ENCODE measurements around the gene CAMTA1. TPM values are rescaled to one million over a fixed set of nuclear protein-coding genes. Genes with fewer than 3 reads are reported as not detected.

CAMTA1 gene
- total RNA-seq, 1 donor from 2014 or later = 77.6 TPM

- Histone ChIP-seq H3K79me2 (ENCODE audit: insufficient read depth, low read length) (no peaks in the 10 kb centered on the region), H3K27ac (ENCODE audit: low read depth, low read length) (no peak overlapping the region), H4K20me1 (ENCODE audit: insufficient read depth, low read length) (no peaks in the 10 kb centered on the region), H3K36me3 (ENCODE audit: insufficient read depth, low read length) (no peaks in the 10 kb centered on the region), H3K27me3 (ENCODE audit: insufficient read depth, low read length) (no peaks in the 10 kb centered on the region), H2AFZ (ENCODE audit: low read depth, low read length) (no peak overlapping the region), H3K9ac (ENCODE audit: low read length) (no peak overlapping the region), H3K9me3 (ENCODE audit: insufficient read depth, low read depth, low read length) (peaks cover 4% of the 10 kb centered on the region), H3K4me3 (ENCODE audit: insufficient read depth, low read depth, low read length) (no peak overlapping the region), H3K4me1 (ENCODE audit: insufficient read depth, low read length) (no peaks in the 10 kb centered on the region), H3K4me2 (ENCODE audit: low read length) (no peak overlapping the region)
- DNase-seq (ENCODE audit: low read depth) (no peak), FAIRE-seq (no peak)
- TF ChIP-seq CTCF (IDR thresholded peaks at IDR 0.05; ENCODE audit: insufficient read depth, low read depth, low read length) (no peak), EZH2 (IDR thresholded peaks at IDR 0.05; ENCODE audit: insufficient read depth, low read length) (no peak)
- H3K36me3 Mint-ChIP-seq (ENCODE audit: low read depth, unreplicated experiment) = no peaks in the 10 kb centered on the region
- H3K4me1 Mint-ChIP-seq (ENCODE audit: low read depth, unreplicated experiment) = peaks cover 12% of the 10 kb centered on the region
- peaks cover 11% of the 10 kb centered on the region for H3K9me3 Mint-ChIP-seq (ENCODE audit: unreplicated experiment)
- H3K27me3 Mint-ChIP-seq (ENCODE audit: low read depth, unreplicated experiment) = peaks cover 8% of the 10 kb centered on the region
- H3K4me3 Mint-ChIP-seq (ENCODE audit: unreplicated experiment) = no peak overlapping the region
- no peak overlapping the region for H3K27ac Mint-ChIP-seq (ENCODE audit: unreplicated experiment)
Measured at GRCh38 chr1:7540816-7541215, 755.6 kb downstream of the CAMTA1 start.

- H3K4me1 Mint-ChIP-seq (ENCODE audit: low read depth, unreplicated experiment) = peaks cover 10% of the 10 kb centered on the region
- no peak overlapping the region for H3K9ac ChIP-seq (ENCODE audit: low read length)
- H3K27me3 ChIP-seq (ENCODE audit: insufficient read depth, low read length) = no peaks in the 10 kb centered on the region
- no peaks in the 10 kb centered on the region for H4K20me1 ChIP-seq (ENCODE audit: insufficient read depth, low read length)
- no peaks in the 10 kb centered on the region for H3K79me2 ChIP-seq (ENCODE audit: insufficient read depth, low read length)
- no peak overlapping the region for H3K4me3 ChIP-seq (ENCODE audit: insufficient read depth, low read depth, low read length)
- peaks cover 11% of the 10 kb centered on the region for H3K9me3 Mint-ChIP-seq (ENCODE audit: unreplicated experiment)
- peaks cover 4% of the 10 kb centered on the region for H3K9me3 ChIP-seq (ENCODE audit: insufficient read depth, low read depth, low read length)
- no peak overlapping the region for H3K4me3 Mint-ChIP-seq (ENCODE audit: unreplicated experiment)
- no peak overlapping the region for H3K4me2 ChIP-seq (ENCODE audit: low read length)
- no peak overlapping the region for H3K27ac Mint-ChIP-seq (ENCODE audit: unreplicated experiment)
- H3K27ac ChIP-seq (ENCODE audit: low read depth, low read length) = no peak overlapping the region
- no peaks in the 10 kb centered on the region for H3K36me3 ChIP-seq (ENCODE audit: insufficient read depth, low read length)
- peak; percentile 61 for DNase-seq (ENCODE audit: low read depth)
- H3K36me3 Mint-ChIP-seq (ENCODE audit: low read depth, unreplicated experiment) = no peaks in the 10 kb centered on the region
- TF ChIP-seq CTCF (IDR thresholded peaks at IDR 0.05; ENCODE audit: insufficient read depth, low read depth, low read length) (no peak), EZH2 (IDR thresholded peaks at IDR 0.05; ENCODE audit: insufficient read depth, low read length) (no peak)
- H3K4me1 ChIP-seq (ENCODE audit: insufficient read depth, low read length) = no peaks in the 10 kb centered on the region
- H3K27me3 Mint-ChIP-seq (ENCODE audit: low read depth, unreplicated experiment) = peaks cover 7% of the 10 kb centered on the region
- H2AFZ ChIP-seq (ENCODE audit: low read depth, low read length) = no peak overlapping the region
- no peak for FAIRE-seq
Measured at GRCh38 chr1:7541629-7542028, 756.4 kb downstream of the CAMTA1 start.

- H4K20me1 ChIP-seq (ENCODE audit: insufficient read depth, low read length) = no peaks in the 10 kb centered on the region
- no peak overlapping the region for H3K27ac Mint-ChIP-seq (ENCODE audit: unreplicated experiment)
- peaks cover 2% of the 10 kb centered on the region for H3K27me3 Mint-ChIP-seq (ENCODE audit: low read depth, unreplicated experiment)
- FAIRE-seq (no peak), DNase-seq (ENCODE audit: low read depth) (no peak)
- no peaks in the 10 kb centered on the region for H3K27me3 ChIP-seq (ENCODE audit: insufficient read depth, low read length)
- H3K4me1 Mint-ChIP-seq (ENCODE audit: low read depth, unreplicated experiment) = peaks cover 6% of the 10 kb centered on the region
- H3K9ac ChIP-seq (ENCODE audit: low read length) = no peak overlapping the region
- no peak overlapping the region for H3K27ac ChIP-seq (ENCODE audit: low read depth, low read length)
- no peak overlapping the region for H3K4me2 ChIP-seq (ENCODE audit: low read length)
- no peak for TF ChIP-seq CTCF (IDR thresholded peaks at IDR 0.05; ENCODE audit: insufficient read depth, low read depth, low read length)
- no peak for TF ChIP-seq EZH2 (IDR thresholded peaks at IDR 0.05; ENCODE audit: insufficient read depth, low read length)
- H2AFZ ChIP-seq (ENCODE audit: low read depth, low read length) = no peak overlapping the region
- H3K4me3 Mint-ChIP-seq (ENCODE audit: unreplicated experiment) = no peak overlapping the region
- peaks cover 11% of the 10 kb centered on the region for H3K9me3 Mint-ChIP-seq (ENCODE audit: unreplicated experiment)
- no peak overlapping the region for H3K4me3 ChIP-seq (ENCODE audit: insufficient read depth, low read depth, low read length)
- no peaks in the 10 kb centered on the region for H3K79me2 ChIP-seq (ENCODE audit: insufficient read depth, low read length)
- no peaks in the 10 kb centered on the region for H3K9me3 ChIP-seq (ENCODE audit: insufficient read depth, low read depth, low read length)
- no peaks in the 10 kb centered on the region for H3K36me3 Mint-ChIP-seq (ENCODE audit: low read depth, unreplicated experiment)
- no peaks in the 10 kb centered on the region for H3K36me3 ChIP-seq (ENCODE audit: insufficient read depth, low read length)
- H3K4me1 ChIP-seq (ENCODE audit: insufficient read depth, low read length) = no peaks in the 10 kb centered on the region
Measured at GRCh38 chr1:7543718-7544090, 758.5 kb downstream of the CAMTA1 start.

Measured in astrocyte (in vitro differentiated cells and primary cell).